Osteoblast (primary cell): ENCODE data around the gene OR2L5. TPM values are rescaled to one million over a fixed set of nuclear protein-coding genes. Genes with fewer than 3 reads are reported as not detected.

Experiments
- DNase-seq: peaks from one replicate; pipeline ENCODE4 v3.0.0; 2011; ENCODE audit warnings: low spot score, mixed read lengths; ENCODE audit not compliant: insufficient read length; ENCODE audit errors: missing footprints
- H2AFZ ChIP-seq: 2 replicates; pipeline ENCODE4 v1.6.0; 2011; ENCODE audit warnings: mild to moderate bottlenecking, low read length
- H3K27ac ChIP-seq: 2 replicates; pipeline ENCODE4 v1.5.1; 2011; ENCODE audit warnings: mild to moderate bottlenecking, low read depth, low read length, moderate library complexity
- H3K27me3 ChIP-seq: 2 replicates; pipeline ENCODE4 v1.6.0; 2012; ENCODE audit warnings: mild to moderate bottlenecking, control low read depth, inconsistent platforms, low read length, moderate library complexity; ENCODE audit not compliant: insufficient read depth
- H3K36me3 ChIP-seq: 2 replicates; pipeline ENCODE4 v1.5.1; 2011; ENCODE audit warnings: mild to moderate bottlenecking, low read length, control low read depth, moderate library complexity; ENCODE audit not compliant: insufficient read depth
- H3K4me1 ChIP-seq: 2 replicates; pipeline ENCODE4 v1.5.1; 2011; ENCODE audit warnings: mild to moderate bottlenecking, low read length, control low read depth, moderate library complexity; ENCODE audit not compliant: insufficient read depth
- H3K4me2 ChIP-seq: 2 replicates; pipeline ENCODE4 v1.6.0; 2011; ENCODE audit warnings: mild to moderate bottlenecking, low read length; ENCODE audit not compliant: insufficient read depth
- H3K4me3 ChIP-seq: fragments of 200-600 bp; sonication (generic); 3 replicates; pipeline ENCODE4 v1.5.1; 2012; ENCODE audit warnings: mild to moderate bottlenecking, low read length, inconsistent platforms; ENCODE audit not compliant: insufficient read depth
- H3K79me2 ChIP-seq: 2 replicates; pipeline ENCODE4 v1.6.0; 2012; ENCODE audit warnings: mild to moderate bottlenecking, low read length, control low read depth, inconsistent platforms; ENCODE audit not compliant: insufficient read depth
- H3K9me3 ChIP-seq: 2 replicates; pipeline ENCODE4 v1.5.1; 2011; ENCODE audit warnings: low read depth, low read length, control low read depth
- H4K20me1 ChIP-seq: 2 replicates; pipeline ENCODE4 v1.6.0; 2012; ENCODE audit warnings: mild to moderate bottlenecking, low read length, control low read depth; ENCODE audit not compliant: insufficient read depth
- total RNA-seq: library from RNA; depleted of rRNA; stranded (reverse); fragments of >200 nt; gene quantifications from 2 replicates; pipeline ENCODE4 v1.2.3, GENCODE V29; 2012
- TF ChIP-seq, protein P1 (sequence below): IDR thresholded peaks from 2 replicates; pipeline ENCODE4 v1.5.1; 2011; ENCODE audit warnings: mild to moderate bottlenecking, low read depth, low read length, moderate library complexity; ENCODE audit errors: extremely low read depth

OR2L5 gene
- total RNA-seq, 1 donor: not detected

DNA sequence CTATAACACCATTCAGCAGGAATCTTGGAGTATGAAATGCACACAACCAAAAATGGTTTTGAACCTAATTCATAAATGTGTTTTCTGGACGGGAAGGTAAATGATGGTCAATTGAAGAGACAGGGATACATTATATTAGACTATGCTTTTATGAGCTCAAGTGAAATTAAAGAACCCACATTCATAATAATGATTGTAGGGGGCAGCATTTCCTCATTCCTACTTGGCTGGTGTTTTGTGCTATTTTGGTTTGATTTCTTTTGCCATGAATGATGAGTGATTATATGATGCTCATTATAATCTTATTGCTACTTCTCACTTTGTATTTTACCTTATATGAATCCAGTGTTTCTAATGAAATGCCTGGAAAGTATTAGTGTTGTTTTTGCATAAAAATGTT is 33.5 kb downstream of the OR2L5 start:
- Histone ChIP-seq H3K4me2 (no peak overlapping the region), H3K4me3 (no peak overlapping the region), H3K9me3 (no peaks in the 10 kb centered on the region), H3K27me3 (no peaks in the 10 kb centered on the region), H4K20me1 (no peaks in the 10 kb centered on the region), H3K79me2 (no peaks in the 10 kb centered on the region), H2AFZ (no peak overlapping the region), H3K27ac (no peak overlapping the region), H3K36me3 (no peaks in the 10 kb centered on the region), H3K4me1 (no peaks in the 10 kb centered on the region)
- DNase-seq: no peak
- TF ChIP-seq, protein P1, sequence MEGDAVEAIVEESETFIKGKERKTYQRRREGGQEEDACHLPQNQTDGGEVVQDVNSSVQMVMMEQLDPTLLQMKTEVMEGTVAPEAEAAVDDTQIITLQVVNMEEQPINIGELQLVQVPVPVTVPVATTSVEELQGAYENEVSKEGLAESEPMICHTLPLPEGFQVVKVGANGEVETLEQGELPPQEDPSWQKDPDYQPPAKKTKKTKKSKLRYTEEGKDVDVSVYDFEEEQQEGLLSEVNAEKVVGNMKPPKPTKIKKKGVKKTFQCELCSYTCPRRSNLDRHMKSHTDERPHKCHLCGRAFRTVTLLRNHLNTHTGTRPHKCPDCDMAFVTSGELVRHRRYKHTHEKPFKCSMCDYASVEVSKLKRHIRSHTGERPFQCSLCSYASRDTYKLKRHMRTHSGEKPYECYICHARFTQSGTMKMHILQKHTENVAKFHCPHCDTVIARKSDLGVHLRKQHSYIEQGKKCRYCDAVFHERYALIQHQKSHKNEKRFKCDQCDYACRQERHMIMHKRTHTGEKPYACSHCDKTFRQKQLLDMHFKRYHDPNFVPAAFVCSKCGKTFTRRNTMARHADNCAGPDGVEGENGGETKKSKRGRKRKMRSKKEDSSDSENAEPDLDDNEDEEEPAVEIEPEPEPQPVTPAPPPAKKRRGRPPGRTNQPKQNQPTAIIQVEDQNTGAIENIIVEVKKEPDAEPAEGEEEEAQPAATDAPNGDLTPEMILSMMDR: no peak

DNA sequence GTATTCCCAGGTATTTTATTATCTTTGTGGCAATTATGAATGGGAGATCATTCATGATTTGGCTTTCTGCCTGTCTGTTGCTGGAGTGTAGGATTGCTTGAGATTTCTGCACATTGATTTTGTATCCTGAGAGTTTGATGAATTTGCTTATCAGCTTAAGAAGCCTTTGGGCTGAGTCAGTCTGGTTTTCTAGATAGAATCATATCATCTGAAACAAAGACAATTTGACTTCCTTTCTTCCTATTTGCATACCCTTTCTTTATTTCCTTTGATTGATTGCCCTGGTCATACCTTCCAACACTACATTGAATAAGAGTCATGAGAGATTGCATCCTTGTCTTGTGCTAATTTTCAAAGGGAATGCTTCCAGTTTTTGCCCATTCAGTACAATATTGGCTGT is 41.2 kb downstream of the OR2L5 start:
- Histone ChIP-seq H3K27me3 (no peaks in the 10 kb centered on the region), H3K36me3 (no peaks in the 10 kb centered on the region), H3K4me2 (no peak overlapping the region), H3K27ac (no peak overlapping the region), H3K4me1 (no peaks in the 10 kb centered on the region), H3K9me3 (peaks cover 2% of the 10 kb centered on the region), H4K20me1 (no peaks in the 10 kb centered on the region), H3K4me3 (no peak overlapping the region), H2AFZ (no peak overlapping the region), H3K79me2 (no peaks in the 10 kb centered on the region)
- TF ChIP-seq, protein P1: no peak
- DNase-seq: no peak

DNA sequence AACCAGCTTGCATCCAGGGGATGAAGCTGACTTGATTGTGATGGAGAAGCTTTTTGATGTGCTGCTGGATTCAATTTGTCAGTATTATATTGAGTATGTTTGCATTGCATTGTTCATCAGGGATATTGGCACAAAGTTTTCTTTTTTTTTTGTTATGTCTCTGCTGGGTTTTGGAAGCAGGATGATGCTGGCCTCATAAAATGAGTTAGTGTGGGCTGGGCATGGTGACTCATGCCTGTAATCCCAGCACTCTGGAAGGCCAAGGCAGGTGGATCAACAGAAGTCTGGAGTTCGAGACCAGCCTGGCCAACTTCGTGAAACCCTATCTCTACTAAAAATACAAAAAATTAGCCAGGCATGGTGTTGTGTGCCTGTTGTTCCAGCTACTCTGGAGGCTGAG is 41.8 kb downstream of the OR2L5 start:
- H4K20me1 ChIP-seq: no peaks in the 10 kb centered on the region
- no peaks in the 10 kb centered on the region for H3K79me2 ChIP-seq
- H3K4me1 ChIP-seq: no peaks in the 10 kb centered on the region
- no peak overlapping the region for H3K4me3 ChIP-seq
- H3K36me3 ChIP-seq: no peaks in the 10 kb centered on the region
- H2AFZ ChIP-seq: no peak overlapping the region
- no peak overlapping the region for H3K4me2 ChIP-seq
- H3K27me3 ChIP-seq: no peaks in the 10 kb centered on the region
- TF ChIP-seq, protein P1: no peak
- no peak for DNase-seq
- peaks cover 2% of the 10 kb centered on the region for H3K9me3 ChIP-seq
- no peak overlapping the region for H3K27ac ChIP-seq

DNA sequence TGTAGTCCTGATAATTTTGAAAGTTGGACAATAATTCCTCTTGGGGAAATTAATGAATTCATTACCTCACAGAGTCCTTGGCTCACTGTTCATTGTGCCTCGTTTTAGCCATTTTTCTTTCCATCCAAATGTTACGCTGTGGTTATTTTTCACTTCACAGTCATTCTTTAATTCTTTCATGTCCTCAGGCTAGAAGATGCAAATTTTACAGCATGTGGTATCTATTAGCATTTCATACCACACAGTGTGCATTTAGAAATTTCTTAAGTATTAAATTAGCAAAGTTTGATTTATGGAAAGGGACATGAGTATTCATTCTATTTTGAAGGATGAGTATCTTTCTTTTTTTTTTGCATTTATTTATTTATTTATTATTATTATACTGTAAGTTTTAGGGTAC is 51.6 kb downstream of the OR2L5 start:
- Histone ChIP-seq H3K27me3 (no peaks in the 10 kb centered on the region), H3K4me3 (no peak overlapping the region), H4K20me1 (no peaks in the 10 kb centered on the region), H3K79me2 (no peaks in the 10 kb centered on the region), H3K36me3 (no peaks in the 10 kb centered on the region), H3K9me3 (no peaks in the 10 kb centered on the region), H2AFZ (no peak overlapping the region), H3K4me1 (no peaks in the 10 kb centered on the region), H3K27ac (no peak overlapping the region), H3K4me2 (no peak overlapping the region)
- no peak for DNase-seq
- TF ChIP-seq, protein P1: no peak
